ENCODE measurements around the gene RBP2. TPM values are rescaled to one million over a fixed set of nuclear protein-coding genes. Genes with fewer than 3 reads are reported as not detected.

The RBP2 gene
- not detected in 2 replicates for total RNA-seq
- long read RNA-seq, partial matches to known transcripts: 0 of 1 reads
- long read RNA-seq, other reads (novel, unspliced or antisense): 1 of 1 reads

- DNase-seq (ENCODE audit: low spot score, unreplicated experiment): no peak
- Mint-ChIP-seq H3K27me3 (no peaks in the 10 kb centered on the region), H3K4me1 (ENCODE audit: low read depth) (peaks cover 6% of the 10 kb centered on the region), H3K27ac (no peak within 1 kb of the TSS), H3K4me3 (ENCODE audit: low read depth) (no peak within 1 kb of the TSS), H3K9me3 (ENCODE audit: low read depth) (peaks cover 7% of the 10 kb centered on the region), H3K36me3 (ENCODE audit: insufficient read depth) (peaks cover 2% of the 10 kb centered on the region)
- TF ChIP-seq CTCF (IDR thresholded peaks at IDR 0.05; ENCODE audit: unreplicated experiment): no peak
These were observed at the start of gene RBP2 for GRCh38 chr3:139476348-139476747. Gene RBP2, minus strand, starts transcription at chr3:139476516. Its CDS starts 57 bp downstream, at chr3:139476459.

- H3K27me3 Mint-ChIP-seq: no peaks in the 10 kb centered on the region
- peaks cover 15% of the 10 kb centered on the region for H3K4me1 Mint-ChIP-seq (ENCODE audit: low read depth)
- peaks cover 38% of the 10 kb centered on the region for H3K36me3 Mint-ChIP-seq (ENCODE audit: insufficient read depth)
- no peak for TF ChIP-seq CTCF (IDR thresholded peaks at IDR 0.05; ENCODE audit: unreplicated experiment)
- no peak overlapping the region for H3K4me3 Mint-ChIP-seq (ENCODE audit: low read depth)
- DNase-seq (ENCODE audit: low spot score, unreplicated experiment): no peak
- H3K27ac Mint-ChIP-seq: no peak overlapping the region
- no peaks in the 10 kb centered on the region for H3K9me3 Mint-ChIP-seq (ENCODE audit: low read depth)
These were observed 48.7 kb upstream of the RBP2 start for GRCh38 chr3:139524841-139525636.

- Mint-ChIP-seq H3K27ac (no peak overlapping the region), H3K27me3 (no peaks in the 10 kb centered on the region), H3K4me3 (ENCODE audit: low read depth) (no peak overlapping the region), H3K9me3 (ENCODE audit: low read depth) (no peaks in the 10 kb centered on the region), H3K36me3 (ENCODE audit: insufficient read depth) (peaks cover 32% of the 10 kb centered on the region), H3K4me1 (ENCODE audit: low read depth) (peaks cover 10% of the 10 kb centered on the region)
- TF ChIP-seq CTCF (IDR thresholded peaks at IDR 0.05; ENCODE audit: unreplicated experiment): no peak
- no peak for DNase-seq (ENCODE audit: low spot score, unreplicated experiment)
These were observed 47.4 kb upstream of the RBP2 start for GRCh38 chr3:139523718-139524117.

GRCh38 chr3:139523166-139523565, 46.9 kb upstream of the RBP2 start:
- no peak for TF ChIP-seq CTCF (IDR thresholded peaks at IDR 0.05; ENCODE audit: unreplicated experiment)
- Mint-ChIP-seq H3K4me1 (ENCODE audit: low read depth) (peaks cover 10% of the 10 kb centered on the region), H3K9me3 (ENCODE audit: low read depth) (no peaks in the 10 kb centered on the region), H3K27me3 (no peaks in the 10 kb centered on the region), H3K27ac (no peak overlapping the region), H3K4me3 (ENCODE audit: low read depth) (no peak overlapping the region), H3K36me3 (ENCODE audit: insufficient read depth) (peaks cover 33% of the 10 kb centered on the region)
- no peak for DNase-seq (ENCODE audit: low spot score, unreplicated experiment)

- no peak overlapping the region for H3K4me3 Mint-ChIP-seq (ENCODE audit: low read depth)
- peak; percentile 17 for TF ChIP-seq CTCF (IDR thresholded peaks at IDR 0.05; ENCODE audit: unreplicated experiment)
- H3K27me3 Mint-ChIP-seq: no peaks in the 10 kb centered on the region
- H3K4me1 Mint-ChIP-seq (ENCODE audit: low read depth): peaks cover 10% of the 10 kb centered on the region
- peak overlapping the region; percentile 75 for H3K27ac Mint-ChIP-seq
- no peaks in the 10 kb centered on the region for H3K9me3 Mint-ChIP-seq (ENCODE audit: low read depth)
- peaks cover 34% of the 10 kb centered on the region for H3K36me3 Mint-ChIP-seq (ENCODE audit: insufficient read depth)
- DNase-seq (ENCODE audit: low spot score, unreplicated experiment): no peak
These were observed 46.1 kb upstream of the RBP2 start for GRCh38 chr3:139522421-139522820.

Data from progenitor cell of endocrine pancreas (in vitro differentiated cells).